Measurements from ENCODE around the gene TAS1R2. TPM values are rescaled to one million over a fixed set of nuclear protein-coding genes. Genes with fewer than 3 reads are reported as not detected.

The TAS1R2 gene
- total RNA-seq, 1 experiment from 2014 or later, result not detected

- no peak overlapping the region for H2BK120ac ChIP-seq (ENCODE audit: low read depth, low read length, poor library complexity, severe bottlenecking)
- H3K9me3 ChIP-seq (ENCODE audit: control insufficient read depth, low read depth, low read length), result no peaks in the 10 kb centered on the region
- no peak overlapping the region for H3K27ac Mint-ChIP-seq
- H4K20me1 ChIP-seq (ENCODE audit: control insufficient read depth, insufficient read depth, insufficient read length), result no peaks in the 10 kb centered on the region
- H3K27ac ChIP-seq (ENCODE audit: insufficient read length, low read depth, low read length), result no peak overlapping the region
- no peaks in the 10 kb centered on the region for H3K4me1 ChIP-seq (ENCODE audit: insufficient read depth, low read length)
- no peaks in the 10 kb centered on the region for H3K79me2 ChIP-seq (ENCODE audit: insufficient read depth, low read length)
- H3K23ac ChIP-seq (ENCODE audit: insufficient read length, low read depth, low read length), result no peak overlapping the region
- no peak overlapping the region for H3K4me3 Mint-ChIP-seq
- no peak for DNase-seq
- no peak overlapping the region for H3K18ac ChIP-seq (ENCODE audit: insufficient read length, low read depth, low read length)
- no peaks in the 10 kb centered on the region for H3K23me2 ChIP-seq (ENCODE audit: insufficient read length, low read depth, low read length, poor library complexity, severe bottlenecking)
- H3K36me3 Mint-ChIP-seq (ENCODE audit: insufficient read depth in 1 of 3, low read depth in 3 of 3), result no peaks in the 10 kb centered on the region
- no peaks in the 10 kb centered on the region for H3K79me1 ChIP-seq (ENCODE audit: insufficient read depth, low read depth, low read length, poor library complexity, severe bottlenecking)
- no peak overlapping the region for H3K9ac ChIP-seq (ENCODE audit: extremely low read depth, insufficient read length, low read length)
- no peak overlapping the region for H4K91ac ChIP-seq (ENCODE audit: insufficient read length, low read depth, low read length)
- WGBS (ENCODE audit: extremely low coverage, insufficient read length, low lambda C conversion rate), result no CpG with 5 or more reads among the region's 9 CpGs
- H3K9me3 Mint-ChIP-seq, result no peaks in the 10 kb centered on the region
- no peak overlapping the region for H2BK20ac ChIP-seq (ENCODE audit: low read depth, low read length, poor library complexity, severe bottlenecking)
- no peak overlapping the region for H4K5ac ChIP-seq (ENCODE audit: insufficient read length, low read depth, low read length)
- H3K56ac ChIP-seq (ENCODE audit: insufficient read length, low read depth, low read length), result no peak overlapping the region
- no peak overlapping the region for H2AFZ ChIP-seq (ENCODE audit: low read length)
- H2BK12ac ChIP-seq (ENCODE audit: insufficient read length, low read depth, low read length), result no peak overlapping the region
- no peak overlapping the region for H3T11ph ChIP-seq (ENCODE audit: low read length)
- no peak overlapping the region for H2BK5ac ChIP-seq (ENCODE audit: insufficient read length, low read length)
- H3K27me3 Mint-ChIP-seq (ENCODE audit: low read depth), result peaks cover 23% of the 10 kb centered on the region
- H3K4me1 Mint-ChIP-seq, result no peaks in the 10 kb centered on the region
- no peak for TF ChIP-seq CTCF (conservative IDR thresholded peaks at IDR 0.05)
- H3K27me3 ChIP-seq (ENCODE audit: insufficient read depth, low read length), result no peaks in the 10 kb centered on the region; the same call in 1 of the 2 replicates
- no peak overlapping the region for H3K4me2 ChIP-seq (ENCODE audit: insufficient read depth, insufficient read length, low read length)
- H2BK15ac ChIP-seq (ENCODE audit: low read depth, low read length), result no peak overlapping the region
- no peak overlapping the region for H3K4ac ChIP-seq (ENCODE audit: low read depth, low read length)
- no peak overlapping the region for H4K8ac ChIP-seq (replicated peaks; ENCODE audit: insufficient read length, low read depth, low read length)
- no peak overlapping the region for H3K14ac ChIP-seq (ENCODE audit: insufficient read depth, low read length)
- H2AK5ac ChIP-seq (ENCODE audit: insufficient read length, low read length), result no peak overlapping the region
Observed at GRCh38 chr1:18861082-18861481, 1.6 kb upstream of the TAS1R2 start.

Measured in H9 (cell line).